HG03060 (cell line): ENCODE data around the gene BBS12.

Experiments
- ATAC-seq: cut with Tn5 transposase; IDR thresholded peaks from one replicate; pipeline ENCODE4 v1.9.1; 2021; ENCODE audit warnings: low read depth, moderate number of reproducible peaks; ENCODE audit not compliant: unreplicated experiment

The BBS12 gene

DNA sequence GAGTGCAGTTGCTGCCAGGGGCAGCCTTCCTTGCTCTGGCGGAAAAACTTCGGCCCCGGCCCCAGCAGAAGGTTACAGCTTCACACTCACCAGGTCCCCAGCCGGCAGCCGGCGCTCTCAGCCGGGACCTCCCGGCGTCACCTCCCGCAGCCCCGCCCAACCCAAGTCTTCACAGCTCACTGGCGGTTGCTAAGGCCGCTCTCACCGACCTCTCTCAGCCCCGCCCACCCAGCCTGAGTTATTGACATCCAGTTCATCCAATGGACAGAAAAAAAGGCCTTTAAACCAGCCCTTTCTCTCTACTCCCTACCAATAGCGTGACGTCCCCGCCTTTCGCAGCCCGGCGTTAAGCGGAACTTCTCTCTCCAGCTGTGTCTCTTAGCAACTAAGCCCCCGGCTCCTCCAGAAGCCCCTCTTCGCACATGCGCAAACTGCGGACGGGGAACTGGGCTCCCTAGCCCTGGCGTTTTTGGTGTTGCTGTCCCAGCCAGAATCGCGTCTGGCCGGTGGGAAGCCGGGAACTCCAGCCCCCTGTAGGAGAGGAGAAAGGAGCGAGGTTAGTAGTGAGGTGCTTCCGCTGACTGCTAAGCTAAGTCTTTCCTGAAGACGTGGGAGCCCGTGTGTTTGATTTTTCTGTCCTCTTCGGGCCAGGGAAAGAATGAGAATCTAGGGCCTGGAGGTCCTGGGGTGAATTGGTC is at the start of gene BBS12:
TSS of gene BBS12 (plus strand) at position 376 of the 698 bp plus-strand sequence. CDS start 9,189 bp downstream, outside the sequence.
- ATAC-seq, result peak; percentile 100

DNA sequence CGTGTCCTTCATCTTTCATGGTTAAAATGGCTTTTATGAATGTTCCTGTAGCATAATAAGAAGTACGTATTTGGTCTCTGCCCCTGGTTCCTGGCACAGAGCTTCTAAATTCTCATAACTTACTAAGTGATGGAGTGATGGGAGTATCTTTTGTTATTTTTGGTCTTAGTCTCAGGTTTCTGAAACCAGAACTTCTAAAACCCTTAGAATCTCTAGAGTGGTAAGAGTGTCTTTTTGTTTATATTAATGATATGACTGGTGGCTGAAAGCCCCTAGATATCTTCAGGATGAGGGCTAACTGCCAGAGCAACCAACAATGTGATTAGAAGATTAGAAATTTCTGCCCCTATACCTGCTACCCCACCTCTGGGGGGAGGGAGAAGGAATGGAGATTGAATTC is 45.8 kb upstream of the BBS12 start:
- no peak for ATAC-seq

DNA sequence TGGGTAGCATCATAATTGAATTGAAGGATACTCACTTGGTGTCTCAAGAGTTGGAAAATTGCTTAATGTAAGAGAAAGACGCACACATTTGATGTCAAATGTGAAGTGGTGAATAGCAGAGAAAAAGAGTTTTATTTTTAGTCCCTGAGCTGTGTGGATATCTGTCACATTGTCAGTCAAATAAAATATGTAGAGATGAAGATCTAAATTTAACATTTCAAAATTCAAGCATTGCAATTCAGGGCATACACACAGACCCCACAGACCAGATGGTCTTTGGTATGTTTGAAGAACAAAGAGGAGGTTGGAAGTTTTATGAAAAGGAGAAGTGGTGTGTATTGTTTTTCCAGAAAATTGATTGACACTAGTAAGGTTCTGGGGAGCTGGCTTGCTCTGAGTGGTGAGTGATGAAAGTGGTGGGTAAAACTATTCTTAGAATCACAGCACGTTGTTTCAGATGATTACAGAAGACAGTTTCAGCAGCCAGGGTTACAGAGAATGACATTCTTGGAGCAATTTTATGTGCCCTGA is 44.9 kb upstream of the BBS12 start:
- ATAC-seq, result no peak

DNA sequence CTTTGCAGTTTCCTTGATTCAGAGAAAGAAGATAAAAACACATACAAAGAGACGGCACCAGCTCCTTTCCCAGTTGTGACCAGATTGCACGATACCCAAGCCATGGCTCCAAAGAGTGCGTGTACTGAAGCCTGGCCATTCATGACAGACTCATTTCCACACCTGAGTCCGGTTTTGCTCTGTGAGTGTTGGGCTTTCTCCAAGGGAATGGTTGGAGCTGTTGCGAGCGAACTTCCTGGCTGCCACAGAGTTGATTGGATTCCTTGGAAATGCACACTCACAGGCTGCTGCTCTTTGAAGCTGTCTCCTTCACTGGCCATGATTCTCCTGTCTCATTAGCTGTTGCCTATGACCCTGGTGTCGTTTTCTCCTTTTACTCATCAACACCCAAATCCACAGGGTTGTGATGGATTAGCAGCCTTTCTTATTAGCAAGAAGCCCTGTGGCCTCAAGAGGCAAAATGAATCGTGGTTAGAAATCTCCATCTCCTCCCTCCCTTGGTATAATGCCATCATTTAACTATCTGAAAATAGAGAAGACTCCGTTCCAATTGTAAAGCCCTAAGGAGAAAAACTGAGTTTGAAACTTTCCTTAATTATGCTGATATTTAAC is 43.9 kb upstream of the BBS12 start:
- ATAC-seq, result no peak

DNA sequence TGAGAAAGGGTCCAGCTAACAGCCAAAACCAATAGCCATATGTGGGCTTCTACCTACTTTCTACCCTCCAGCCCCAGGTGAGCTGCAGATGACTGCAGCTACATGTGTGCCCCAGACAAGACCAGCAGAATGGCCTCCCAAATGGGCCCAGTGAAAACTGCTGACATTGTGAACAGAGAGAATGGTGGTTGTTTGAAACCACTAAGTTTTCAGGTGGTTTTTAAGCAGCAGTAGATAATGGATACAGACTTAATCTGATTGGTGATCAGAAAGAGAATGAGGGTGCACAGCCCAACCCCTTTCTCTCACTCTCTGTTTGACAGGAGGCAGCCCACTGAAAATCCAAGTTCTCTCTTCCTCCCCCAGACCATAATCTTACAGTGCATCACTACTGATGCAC is 42.5 kb upstream of the BBS12 start:
- ATAC-seq, result peak; percentile 89

DNA sequence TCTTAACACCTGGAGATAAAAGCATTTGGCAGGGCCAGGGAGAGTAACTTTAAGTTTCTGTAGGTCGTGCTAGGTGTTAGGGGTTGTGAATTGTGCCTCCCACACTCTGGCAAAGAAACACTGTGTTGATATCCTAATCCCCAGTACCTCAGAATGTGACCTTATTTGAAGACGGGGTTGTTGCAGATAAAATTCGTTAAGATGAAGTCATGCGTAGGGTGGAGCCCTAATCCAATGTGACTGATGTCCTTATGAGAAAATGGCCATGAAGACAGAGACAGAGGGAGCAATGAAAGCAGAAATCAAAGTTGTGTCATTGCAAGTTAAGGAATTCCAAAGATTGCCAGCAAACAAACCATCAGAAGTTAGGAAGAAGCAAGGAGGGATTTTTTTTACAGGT is 40.5 kb upstream of the BBS12 start:
- no peak for ATAC-seq

DNA sequence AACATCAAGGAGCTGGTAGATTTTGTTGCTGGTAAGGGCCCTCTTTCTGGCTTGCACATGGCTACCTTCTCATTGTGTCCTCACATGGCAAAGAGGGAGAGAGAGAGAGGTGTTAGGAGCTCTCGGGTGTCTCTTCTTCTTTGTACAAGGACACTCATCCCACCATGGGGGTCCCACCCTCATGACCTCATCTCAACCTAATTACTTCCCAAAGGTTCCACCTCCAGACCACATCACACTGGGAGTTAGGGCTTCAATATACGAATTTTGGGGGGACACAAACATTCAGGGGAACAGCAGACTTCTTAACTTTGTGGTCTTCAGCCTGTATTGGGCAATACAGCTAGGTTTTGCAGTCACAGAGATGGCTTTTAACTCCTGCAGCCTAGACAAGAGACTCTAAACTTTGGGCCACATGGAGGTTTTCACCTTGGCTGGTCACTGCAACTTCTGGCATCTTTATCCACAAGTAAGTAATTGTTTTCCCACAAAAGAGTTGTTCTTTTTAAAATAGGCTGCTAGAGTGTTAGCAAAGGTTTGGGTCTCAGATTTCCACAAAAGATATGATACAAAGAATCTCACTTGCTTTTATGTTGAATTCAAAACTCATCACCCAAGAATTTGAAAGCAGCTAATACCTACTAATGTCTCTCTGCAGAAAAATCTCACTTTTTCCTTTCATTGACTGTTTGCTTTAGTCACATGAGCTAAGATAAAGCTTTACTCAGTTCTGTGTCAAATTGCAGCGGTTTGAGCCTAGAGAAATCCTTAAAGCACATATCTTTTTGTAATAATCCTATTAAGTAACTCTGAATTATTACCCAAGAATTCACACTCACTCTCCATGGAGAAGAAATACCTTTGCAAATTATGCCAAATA is 39.6 kb upstream of the BBS12 start:
- no peak for ATAC-seq

DNA sequence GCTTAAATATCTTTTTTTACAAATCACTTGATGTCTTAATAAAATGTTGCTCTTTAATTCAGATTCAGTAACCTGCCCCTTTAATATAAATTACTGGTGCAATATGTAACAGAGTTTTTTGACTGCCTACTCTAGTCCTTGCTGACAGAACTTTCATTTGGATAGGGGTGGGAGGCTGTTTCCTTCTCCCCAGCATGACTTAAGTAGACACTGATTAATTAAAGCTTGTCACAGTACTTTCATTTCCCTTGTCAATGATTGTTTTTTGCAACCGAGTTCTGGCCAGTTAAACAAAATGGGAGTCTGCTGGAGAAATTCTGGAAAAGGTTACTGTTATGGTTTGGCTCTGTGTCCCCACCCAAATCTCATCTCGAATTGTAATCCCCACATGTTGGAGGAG is 37.3 kb upstream of the BBS12 start:
- ATAC-seq, result no peak

DNA sequence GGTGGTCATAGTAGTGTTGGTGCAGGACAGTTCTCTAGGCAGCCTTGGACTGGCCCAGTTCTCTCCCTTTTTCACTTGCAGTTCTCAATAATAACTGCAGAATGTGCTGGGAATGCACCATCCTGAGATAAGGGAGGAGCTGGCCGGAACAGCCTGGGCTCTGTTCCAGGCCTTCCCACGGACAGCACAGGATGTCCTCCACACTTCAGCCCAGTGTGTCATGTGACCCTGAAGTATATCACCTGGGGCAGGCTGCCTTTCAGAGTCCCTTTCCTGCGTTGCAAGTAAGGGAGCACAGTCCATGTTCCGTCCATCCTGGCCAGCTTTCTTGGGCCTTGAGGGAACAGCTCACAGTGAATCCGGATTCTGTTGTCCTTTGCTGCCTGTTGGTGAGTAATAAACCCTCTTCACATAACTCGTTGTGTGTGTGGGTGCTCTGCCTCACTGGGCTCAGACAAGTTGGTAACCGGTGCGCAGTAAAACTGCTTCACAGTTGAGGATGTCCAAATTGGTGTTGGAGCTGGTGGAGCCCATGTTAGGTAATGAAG is 32.3 kb upstream of the BBS12 start:
- ATAC-seq, result no peak

DNA sequence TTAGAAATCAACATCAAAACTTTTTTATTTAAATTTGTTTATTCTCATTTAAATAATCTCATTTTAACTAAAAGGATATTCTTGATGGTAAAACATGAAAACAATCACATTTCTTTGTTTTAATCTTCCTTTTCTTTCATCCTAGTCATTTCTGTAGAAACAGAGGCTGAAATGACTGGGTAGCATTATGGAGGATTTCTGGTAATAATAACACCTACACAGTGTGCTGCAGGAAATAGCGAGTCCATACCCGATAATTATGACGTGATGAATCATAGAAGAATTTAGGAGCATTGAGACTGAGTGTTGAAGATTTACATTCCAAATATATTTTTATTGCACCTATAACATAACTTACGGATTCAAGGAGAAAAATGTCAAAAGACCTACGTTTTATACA is 31.4 kb upstream of the BBS12 start:
- ATAC-seq, result no peak

DNA sequence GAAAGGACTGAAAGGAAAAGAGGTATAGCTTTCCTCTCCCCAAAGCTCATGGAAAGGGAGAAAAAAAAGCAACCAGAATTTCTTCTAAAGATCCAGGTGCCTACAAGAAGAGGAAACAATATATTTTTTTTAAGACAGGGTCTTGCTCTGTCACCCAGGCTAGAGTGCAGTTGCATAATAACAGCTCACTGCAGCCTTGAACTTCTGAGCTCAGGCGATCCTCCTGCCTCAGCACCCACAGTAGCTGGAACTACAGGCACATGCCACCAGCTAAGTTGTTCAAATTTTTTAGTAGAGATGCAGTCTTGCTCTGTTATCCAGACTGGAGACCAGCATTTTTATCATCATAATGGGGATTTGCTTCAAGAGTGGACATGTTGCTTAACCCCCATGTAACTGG is 30.5 kb upstream of the BBS12 start:
- ATAC-seq, result no peak

DNA sequence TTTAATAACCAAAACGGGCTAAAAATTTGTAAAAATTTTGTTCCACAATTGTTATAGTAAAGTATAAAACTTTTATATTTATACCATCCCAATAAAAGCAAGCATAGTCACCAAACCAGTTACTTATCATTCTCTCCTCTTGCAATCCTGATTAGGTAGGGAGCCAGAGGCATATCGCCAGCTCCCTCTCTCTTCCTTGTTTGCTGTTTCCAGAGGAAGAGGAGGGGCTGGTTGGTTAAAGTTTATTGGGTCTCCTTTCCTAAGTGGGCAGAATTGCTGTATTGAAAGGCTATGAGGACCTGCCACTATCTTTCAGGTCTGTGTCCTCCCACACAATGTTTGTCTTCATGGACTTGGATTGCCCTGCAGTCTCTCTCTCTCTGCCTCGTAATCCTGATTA is 29.6 kb upstream of the BBS12 start:
- ATAC-seq, result no peak

DNA sequence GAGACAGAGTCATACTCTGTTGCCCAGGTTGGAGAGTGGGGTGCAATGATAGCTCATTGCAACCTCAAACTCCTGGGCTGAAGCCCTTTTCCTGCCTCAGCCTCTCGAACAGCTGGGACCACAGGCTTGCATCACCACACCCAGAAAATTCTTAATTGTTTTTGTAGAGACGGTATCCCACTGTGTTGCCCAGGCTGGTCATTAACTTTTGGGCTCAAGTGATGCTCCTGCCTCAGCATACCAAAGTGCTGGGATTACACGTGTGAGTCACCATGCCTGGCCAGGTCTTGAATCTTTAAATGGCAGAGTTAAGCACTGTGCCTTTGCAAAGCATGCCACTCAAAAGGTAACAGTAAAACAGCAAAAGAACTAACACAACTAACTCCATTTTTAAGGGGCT is 28.6 kb upstream of the BBS12 start:
- ATAC-seq, result no peak

DNA sequence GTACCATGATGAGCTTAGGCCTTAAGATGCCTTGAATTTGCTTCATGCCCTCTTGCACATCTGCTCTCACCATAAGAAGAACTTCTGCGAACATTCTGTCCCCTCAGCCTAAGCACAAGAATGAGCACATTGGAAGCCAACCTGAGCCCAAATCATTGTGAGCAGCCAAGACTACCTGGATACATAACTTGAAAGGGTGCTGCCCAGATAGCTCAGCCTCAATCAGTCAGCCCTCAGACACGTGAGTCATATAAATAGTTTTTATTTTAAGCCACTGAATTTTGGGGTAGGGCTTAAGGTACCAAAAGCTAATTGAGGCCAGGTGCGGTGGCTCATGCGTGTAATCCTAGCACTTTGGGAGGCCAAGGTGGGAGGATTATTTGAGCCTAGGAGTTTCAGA is 27.5 kb upstream of the BBS12 start:
- ATAC-seq, result no peak

DNA sequence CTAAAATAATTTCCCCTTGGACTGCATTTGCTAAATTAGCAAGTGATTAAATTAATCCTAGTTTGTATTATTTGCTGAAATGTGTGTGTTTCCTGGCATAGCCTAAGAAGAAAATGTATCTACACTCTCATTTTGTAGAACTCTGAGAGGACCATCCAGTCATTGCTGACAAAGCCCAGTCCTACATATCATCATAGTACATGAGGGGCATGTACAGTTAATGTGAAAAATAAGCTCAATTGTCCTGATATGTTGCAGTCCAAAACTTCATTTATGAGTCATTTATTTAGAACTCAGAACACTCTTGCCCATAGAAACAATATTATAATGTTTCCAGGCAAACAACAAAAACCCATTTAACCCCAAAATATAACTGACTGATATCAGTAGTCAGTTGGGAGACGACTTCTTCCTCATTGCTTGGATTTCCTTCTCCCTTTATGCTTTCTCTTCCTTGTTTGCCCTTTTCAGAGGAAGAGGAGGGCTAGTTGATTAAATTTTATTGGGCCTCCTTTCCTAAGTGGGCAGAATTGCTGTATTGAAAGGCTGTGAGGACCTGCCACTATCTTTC is 26.9 kb upstream of the BBS12 start:
- no peak for ATAC-seq

DNA sequence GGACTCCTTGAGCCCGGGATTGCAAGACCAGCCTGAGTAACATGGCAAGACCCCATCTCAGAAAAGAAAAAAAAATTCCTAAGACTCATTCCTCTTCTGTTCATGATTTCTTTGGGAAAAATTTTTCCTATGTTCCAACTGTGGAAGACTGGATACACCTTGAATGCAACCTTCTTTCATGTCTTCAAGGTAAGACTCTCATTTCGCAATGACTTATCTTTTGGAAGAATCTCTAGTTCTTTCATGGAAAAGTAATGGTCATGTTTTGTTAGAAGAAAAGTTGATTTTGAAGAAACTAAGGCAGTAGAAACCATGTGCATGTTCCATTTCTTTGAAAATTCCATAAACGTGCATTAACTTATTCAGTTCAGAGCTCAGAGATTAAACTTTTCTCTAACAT is 26.0 kb upstream of the BBS12 start:
- ATAC-seq, result no peak

DNA sequence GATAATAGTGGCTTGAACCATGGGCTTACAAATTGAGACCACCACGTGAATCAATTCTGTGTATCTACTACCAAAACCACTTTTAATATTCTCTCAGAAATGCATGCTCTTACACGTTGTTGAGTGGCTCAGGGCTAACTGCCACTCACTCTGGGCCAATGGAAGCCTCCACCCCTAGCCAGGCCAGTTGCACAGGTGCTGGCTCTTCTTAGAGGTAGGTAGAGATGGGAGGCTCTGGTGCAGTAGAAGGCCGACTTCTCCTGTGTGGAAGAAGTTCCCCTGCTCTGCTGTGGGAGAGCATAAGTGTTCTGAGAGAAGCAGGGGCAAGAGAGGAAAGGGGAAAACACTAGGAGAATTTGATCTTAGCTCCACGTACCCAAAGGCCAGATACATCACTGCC is 25.0 kb upstream of the BBS12 start:
- ATAC-seq, result no peak

DNA sequence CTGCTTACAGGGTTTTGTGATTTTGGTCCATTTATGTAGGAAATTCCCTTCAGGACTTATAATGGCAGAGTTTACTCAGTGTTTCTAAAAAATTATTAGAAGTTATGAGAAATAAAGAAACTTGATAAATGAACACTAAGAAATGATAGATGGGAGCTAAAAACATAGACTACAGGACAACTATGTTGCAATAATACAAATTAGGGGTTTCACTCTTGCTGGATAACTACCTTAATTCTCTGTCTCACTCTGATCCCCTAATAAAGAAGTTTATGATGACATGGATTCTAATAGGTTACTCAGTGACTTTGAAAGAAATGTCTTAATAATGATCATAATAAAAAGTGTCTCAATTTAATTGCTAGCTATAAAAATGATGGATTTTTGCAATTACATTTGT is 23.3 kb upstream of the BBS12 start:
- ATAC-seq, result no peak

DNA sequence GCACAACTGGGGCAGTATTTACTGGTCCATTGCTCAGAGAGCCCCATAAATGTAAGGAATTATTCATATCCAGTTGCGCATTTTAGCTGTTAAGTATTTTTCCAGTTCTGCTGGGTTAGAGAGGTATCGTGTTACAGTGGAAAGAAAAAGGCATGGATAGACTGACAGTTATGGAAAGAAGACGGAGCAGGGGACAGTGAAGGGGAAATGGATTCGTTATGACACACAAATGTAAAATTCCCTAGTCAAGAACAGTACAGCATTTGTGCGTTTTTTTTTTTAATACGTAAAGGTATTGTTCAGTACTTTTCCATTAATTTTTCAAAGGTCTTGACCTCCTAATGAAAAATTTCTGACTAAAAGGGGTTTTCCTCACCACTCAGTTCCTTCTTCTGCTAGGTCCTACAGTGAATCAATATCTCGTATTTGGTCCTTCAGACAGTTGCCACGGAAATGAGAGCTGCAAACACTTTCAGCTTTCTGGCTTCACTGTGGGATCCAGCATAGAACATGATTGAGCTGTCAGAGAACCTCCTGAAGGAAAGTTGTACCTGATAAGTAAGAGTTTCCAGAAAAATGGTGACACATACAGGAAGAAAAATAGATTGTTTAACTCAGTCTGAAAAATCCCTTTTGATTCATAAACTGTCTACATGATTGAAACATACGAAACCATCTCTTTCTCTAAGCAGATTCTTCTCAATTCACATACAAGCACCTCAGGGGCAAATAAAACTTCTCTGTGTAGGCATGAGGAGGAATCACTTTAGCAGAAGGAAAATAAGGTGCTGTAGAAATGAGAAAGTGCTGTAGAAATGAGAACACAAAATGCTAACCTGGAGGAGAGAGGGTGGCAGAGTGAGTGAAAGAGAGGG is 21.8 kb upstream of the BBS12 start:
- peak; percentile 35 for ATAC-seq

DNA sequence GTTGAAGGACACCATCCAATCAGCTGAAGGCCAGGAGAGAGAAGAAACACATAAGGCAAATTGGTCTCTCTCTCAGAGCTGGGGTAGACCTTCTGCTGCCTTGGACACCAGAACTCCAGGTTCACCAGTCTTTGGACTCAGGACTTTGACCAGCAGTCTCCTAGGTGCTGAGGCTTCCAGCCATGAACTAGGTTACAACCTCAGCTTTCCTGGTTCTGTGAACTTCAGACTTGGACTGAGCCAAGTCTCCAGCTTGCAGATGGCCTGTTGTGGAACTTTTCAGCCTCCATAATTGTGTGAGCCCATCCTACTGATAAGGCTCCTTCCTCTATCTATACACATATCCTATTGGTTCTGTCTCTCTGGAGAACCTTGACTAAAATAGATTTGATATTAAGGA is 20.6 kb upstream of the BBS12 start:
- no peak for ATAC-seq
